AG04449 (cell line): Measurements from ENCODE around the gene OAF.

ENCODE experiments used
- CTCF ChIA-PET: fragments of 350-600 bp; formaldehyde crosslinking; extraction: SDS; loops from one replicate; lab custom pipeline; 2021; ENCODE audit warnings: antibody characterized with exemption; lab: Yijun Ruan, JAX
- POLR2A ChIA-PET: fragments of 400-600, 350-600 bp; formaldehyde crosslinking; extraction: SDS; loops from one replicate; lab custom pipeline; 2020; ENCODE audit warnings: antibody characterized with exemption, inconsistent platforms; lab: Yijun Ruan, JAX
- DNase-seq: peaks from one replicate; pipeline ENCODE4 v3.0.0-alpha.2; 2010; ENCODE audit warnings: low read depth, low spot score
- H3K4me3 ChIP-seq: 2 replicates; pipeline ENCODE4 v1.5.1; 2011; ENCODE audit warnings: low read depth, mild to moderate bottlenecking, control low read depth, low read length
- CTCF ChIP-seq: IDR thresholded peaks from one replicate; pipeline ENCODE4 v1.5.1; 2011; ENCODE audit warnings: mild to moderate bottlenecking, moderate library complexity, low read length, control low read depth, inconsistent platforms; ENCODE audit not compliant: insufficient read depth; ENCODE audit errors: missing control alignments

Gene OAF

GRCh38 chr11:120224361-120224760, 13.5 kb downstream of the OAF start:
- POLR2A ChIA-PET: no interaction called here
- TF ChIP-seq CTCF: no peak
- CTCF ChIA-PET: interaction anchor here (1.4 to 45.4 kb wide), 7 partner anchors 9 to 116 kb away, joined by 3 to 1135 read pairs (median 25); no protein-coding TSS in a partner anchor

GRCh38 chr11:120224972-120225909, 14.4 kb downstream of the OAF start:
- POLR2A ChIA-PET: no interaction called here
- H3K4me3 ChIP-seq: no peak overlapping the region
- CTCF ChIA-PET: interaction anchor here (1.2 to 45.4 kb wide), 10 partner anchors 8 to 110 kb away, joined by 3 to 1135 read pairs (median 8); partner anchors contain the start of gene OAF
- no peak for TF ChIP-seq CTCF
- no peak for DNase-seq

More at GRCh38 chr11:120224361-120224760, 13.5 kb downstream of the OAF start:
- H3K4me3 ChIP-seq: no peak overlapping the region
- no peak for DNase-seq

- no peak overlapping the region for H3K4me3 ChIP-seq
- no peak for DNase-seq
- ChIA-PET CTCF (interaction anchor here (1.3 to 45.4 kb wide), 7 partner anchors 7 to 73 kb away, joined by 3 to 1135 read pairs (median 71); partner anchors contain the start of gene OAF), POLR2A (no interaction called here)
- TF ChIP-seq CTCF: no peak
These were observed 15.4 kb downstream of the OAF start for GRCh38 chr11:120226242-120226641.

GRCh38 chr11:120226714-120227113, 15.9 kb downstream of the OAF start:
- H3K4me3 ChIP-seq: no peak overlapping the region
- TF ChIP-seq CTCF: no peak
- DNase-seq: no peak
- ChIA-PET POLR2A (no interaction called here), CTCF (interaction anchor here (1.3 to 45.4 kb wide), 6 partner anchors 9 to 72 kb away, joined by 3 to 1135 read pairs (median 115); no protein-coding TSS in a partner anchor)

- ChIA-PET CTCF (interaction anchor here (1.0 to 45.4 kb wide), 6 partner anchors 11 to 72 kb away, joined by 3 to 1135 read pairs (median 115); no protein-coding TSS in a partner anchor), POLR2A (no interaction called here)
- TF ChIP-seq CTCF: no peak
- DNase-seq: no peak
- H3K4me3 ChIP-seq: no peak overlapping the region
These were observed 16.5 kb downstream of the OAF start for GRCh38 chr11:120227228-120227852.
